OCI-LY7 (cell line): Measurements from ENCODE around the gene SELENOP. TPM values are rescaled to one million over a fixed set of nuclear protein-coding genes. Genes with fewer than 3 reads are reported as not detected.
"Not testable (repeated sequence)": the region's sequence is repeated elsewhere in the genome, so short reads cannot be mapped to it uniquely, and the experiment has no call there.

Source experiments
- BruUV-seq: library from RNA; stranded (reverse); fragments of 400-500 nt; replicated peaks from 2 replicates; lab custom pipeline; 2021; lab: Mats Ljungman, UMichigan
- CTCF ChIA-PET: fragments of 300-600 bp; sonication (Branson Sonifier 250); formaldehyde crosslinking; loops from one replicate; lab custom pipeline; 2022; ENCODE audit warnings: antibody characterized with exemption; ENCODE audit not compliant: unreplicated experiment; lab: Charles Lee
- POLR2A ChIA-PET: fragments of 300-600 bp; sonication (Branson Sonifier 250); formaldehyde crosslinking; loops from one replicate; lab custom pipeline; 2022; ENCODE audit warnings: antibody characterized with exemption; lab: Charles Lee
- DNase-seq: peaks from one replicate; pipeline ENCODE4 v3.0.0-alpha.2; 2015; ENCODE audit warnings: low spot score
- H2AFZ ChIP-seq: fragments of 200-600 bp; sonication (generic), shearing (Covaris generic); 2 replicates; pipeline ENCODE4 v1.6.1; 2014; ENCODE audit warnings: mild to moderate bottlenecking, antibody characterized with exemption, low read length, moderate library complexity
- H3K27ac ChIP-seq: fragments of 200-600 bp; sonication (generic); 2 replicates; pipeline ENCODE4 v1.5.1; 2014; ENCODE audit warnings: mixed run types, low read depth, mild to moderate bottlenecking, moderate library complexity, low read length, inconsistent platforms; ENCODE audit not compliant: poor library complexity, severe bottlenecking
- H3K36me3 ChIP-seq: fragments of 200-600 bp; sonication (generic); 2 replicates; pipeline ENCODE4 v1.6.1; 2014; ENCODE audit warnings: mild to moderate bottlenecking, antibody characterized with exemption, low read length, moderate library complexity, mixed read lengths; ENCODE audit not compliant: insufficient read depth
- H3K4me1 ChIP-seq: fragments of 200-600 bp; sonication (generic); 2 replicates; pipeline ENCODE4 v1.5.1; 2014; ENCODE audit warnings: mild to moderate bottlenecking, low read length; ENCODE audit not compliant: insufficient read depth, poor library complexity, severe bottlenecking
- H3K4me2 ChIP-seq: fragments of 200-600 bp; sonication (generic); 2 replicates; pipeline ENCODE4 v1.6.1; 2014; ENCODE audit warnings: mild to moderate bottlenecking, low read length
- H3K4me3 ChIP-seq: fragments of 200-600 bp; sonication (generic); 2 replicates; pipeline ENCODE4 v1.5.1; 2014; ENCODE audit warnings: mild to moderate bottlenecking, low read depth, low read length; ENCODE audit not compliant: poor library complexity, severe bottlenecking
- H3K79me2 ChIP-seq: fragments of 200-600 bp; sonication (generic); 2 replicates; pipeline ENCODE4 v1.6.1; 2016; ENCODE audit warnings: low read depth, mild to moderate bottlenecking, low read length, moderate library complexity, mixed read lengths; ENCODE audit not compliant: insufficient read depth
- H3K9me2 ChIP-seq: fragments of 200-600 bp; sonication (generic); 2 replicates; pipeline ENCODE4 v1.6.1; 2016; ENCODE audit warnings: mild to moderate bottlenecking, low read length, mixed read lengths; ENCODE audit not compliant: insufficient read depth
- H3K9me3 ChIP-seq: fragments of 200-600 bp; sonication (generic); 2 replicates; pipeline ENCODE4 v1.6.1; 2014; ENCODE audit warnings: mild to moderate bottlenecking, mixed run types, low read length, mixed read lengths
- H4K20me1 ChIP-seq: fragments of 200-600 bp; sonication (generic); 2 replicates; pipeline ENCODE4 v1.6.1; 2014; ENCODE audit warnings: mild to moderate bottlenecking, antibody characterized with exemption, low read length, moderate library complexity, mixed read lengths; ENCODE audit not compliant: insufficient read depth
- EZH2phosphoT487 ChIP-seq: fragments of 200-600 bp; sonication (generic); IDR thresholded peaks from 2 replicates; pipeline ENCODE4 v1.6.1; 2018; ENCODE audit warnings: low read depth, borderline replicate concordance, mild to moderate bottlenecking, mixed run types, antibody characterized with exemption, low read length, moderate library complexity, mixed read lengths
- intact Hi-C: fragments of 100-400 bp; cut with micrococcal nuclease; formaldehyde crosslinking; loops from one replicate; pipeline ENCODE4 v1.10.0; 2022; ENCODE audit not compliant: unreplicated experiment
- total RNA-seq, 2 experiments: library from RNA; depleted of rRNA in 1 of 2; stranded (reverse); fragments of >200 nt in 1 of 2; shearing (Covaris generic) in 1 of 2; gene quantifications; 2 replicates each; pipeline ENCODE4 v1.2.3, GENCODE V29; 2014 to 2022
- TF ChIP-seq, protein P1 (sequence below): fragments of 200-600 bp; sonication (generic); conservative IDR thresholded peaks from 2 replicates; pipeline ENCODE4 v1.5.1; 2014; ENCODE audit warnings: mild to moderate bottlenecking, antibody characterized with exemption, low read length, moderate library complexity, mixed read lengths

The SELENOP gene
- total RNA-seq, 2 experiments from 2014 or later, result not detected

DNA sequence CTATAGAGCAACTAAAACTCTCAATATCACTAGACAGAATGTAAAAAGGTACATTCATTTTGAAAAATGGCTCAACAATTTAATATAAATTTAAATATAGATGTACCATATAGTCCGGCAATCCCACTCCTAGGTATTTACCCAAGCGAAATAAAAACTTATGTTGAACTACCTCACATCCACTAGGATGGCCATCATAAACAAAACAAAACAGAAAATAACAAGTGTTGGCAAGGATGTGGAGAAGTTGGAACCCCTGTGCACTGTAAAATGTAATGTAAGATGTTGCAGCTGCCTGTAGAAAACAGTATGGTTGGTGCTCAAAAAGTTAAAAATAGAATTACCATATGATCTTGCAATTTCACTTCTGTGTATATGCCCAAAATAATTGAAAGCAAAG is 36.9 kb upstream of the SELENOP start:
- Histone ChIP-seq H4K20me1 (no peaks in the 10 kb centered on the region), H3K79me2 (no peaks in the 10 kb centered on the region), H3K9me3 (no peaks in the 10 kb centered on the region), H3K9me2 (no peaks in the 10 kb centered on the region), H2AFZ (no peak overlapping the region), H3K4me3 (no peak overlapping the region), H3K36me3 (no peaks in the 10 kb centered on the region), H3K4me2 (no peak overlapping the region), H3K27ac (no peak overlapping the region), H3K4me1 (no peaks in the 10 kb centered on the region)
- BruUV-seq, result no TSS peak
- ChIA-PET CTCF (no interaction called here), POLR2A (interaction anchor here (1.0 kb wide), 1 partner anchor 12 kb away, joined by 3 read pairs; no protein-coding TSS in a partner anchor)
- TF ChIP-seq, protein P1, sequence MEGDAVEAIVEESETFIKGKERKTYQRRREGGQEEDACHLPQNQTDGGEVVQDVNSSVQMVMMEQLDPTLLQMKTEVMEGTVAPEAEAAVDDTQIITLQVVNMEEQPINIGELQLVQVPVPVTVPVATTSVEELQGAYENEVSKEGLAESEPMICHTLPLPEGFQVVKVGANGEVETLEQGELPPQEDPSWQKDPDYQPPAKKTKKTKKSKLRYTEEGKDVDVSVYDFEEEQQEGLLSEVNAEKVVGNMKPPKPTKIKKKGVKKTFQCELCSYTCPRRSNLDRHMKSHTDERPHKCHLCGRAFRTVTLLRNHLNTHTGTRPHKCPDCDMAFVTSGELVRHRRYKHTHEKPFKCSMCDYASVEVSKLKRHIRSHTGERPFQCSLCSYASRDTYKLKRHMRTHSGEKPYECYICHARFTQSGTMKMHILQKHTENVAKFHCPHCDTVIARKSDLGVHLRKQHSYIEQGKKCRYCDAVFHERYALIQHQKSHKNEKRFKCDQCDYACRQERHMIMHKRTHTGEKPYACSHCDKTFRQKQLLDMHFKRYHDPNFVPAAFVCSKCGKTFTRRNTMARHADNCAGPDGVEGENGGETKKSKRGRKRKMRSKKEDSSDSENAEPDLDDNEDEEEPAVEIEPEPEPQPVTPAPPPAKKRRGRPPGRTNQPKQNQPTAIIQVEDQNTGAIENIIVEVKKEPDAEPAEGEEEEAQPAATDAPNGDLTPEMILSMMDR, result no peak
- no peak for TF ChIP-seq EZH2phosphoT487
- intact Hi-C loops, result no loop called here
- no peak for DNase-seq

DNA sequence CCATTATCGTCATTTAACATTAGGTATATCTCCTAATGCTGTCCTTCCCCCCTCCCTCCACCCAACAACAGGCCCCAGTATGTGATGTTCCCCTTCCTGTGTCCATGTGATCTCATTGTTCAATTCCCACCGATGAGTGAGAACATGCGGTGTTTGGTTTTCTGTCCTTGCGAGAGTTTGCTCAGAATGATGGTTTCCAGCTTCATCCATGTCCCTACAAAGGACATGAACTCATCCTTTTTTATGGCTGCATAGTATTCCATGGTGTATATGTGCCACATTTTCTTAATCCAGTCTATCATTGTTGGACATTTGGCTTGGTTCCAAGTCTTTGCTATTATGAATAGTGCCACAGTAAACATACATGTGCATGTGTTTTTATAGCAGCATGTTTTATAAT is 32.7 kb upstream of the SELENOP start:
- DNase-seq, H3K4me1 ChIP-seq, POLR2A ChIA-PET, H3K27ac ChIP-seq, H3K4me2 ChIP-seq, H2AFZ ChIP-seq, H3K4me3 ChIP-seq, BruUV-seq, H3K9me3 ChIP-seq, intact Hi-C loops, H3K36me3 ChIP-seq, H3K9me2 ChIP-seq, H4K20me1 ChIP-seq, CTCF ChIA-PET, H3K79me2 ChIP-seq: not testable (repeated sequence)

DNA sequence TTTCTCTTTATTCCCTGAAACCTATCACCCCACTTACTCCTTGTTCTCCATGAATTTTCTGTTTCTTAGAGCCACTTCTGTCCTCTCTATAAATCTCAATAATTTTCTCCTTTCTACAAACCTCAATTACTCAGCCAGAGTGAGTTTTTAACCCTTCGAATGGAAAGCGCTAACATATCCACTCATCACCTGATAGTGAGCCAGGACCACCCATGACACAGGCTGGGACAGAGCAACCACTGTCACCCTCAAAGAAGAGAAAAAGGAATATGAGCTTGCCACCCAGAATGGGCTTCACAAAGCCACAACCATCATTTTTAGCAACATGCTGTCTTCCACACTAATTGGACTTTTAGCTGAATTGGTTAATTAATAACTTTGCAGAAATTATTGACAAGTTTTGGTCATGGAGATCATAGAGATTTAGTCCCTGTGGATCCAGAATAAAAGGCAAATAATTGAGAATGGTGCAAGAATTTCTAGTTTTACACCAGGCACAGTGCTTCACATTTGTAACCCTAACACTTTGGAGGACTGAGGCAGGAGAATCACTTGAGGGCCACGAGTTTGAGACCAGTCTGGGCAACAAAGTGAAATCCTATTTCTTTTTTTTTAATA is 32.1 kb upstream of the SELENOP start:
- CTCF ChIA-PET, result no interaction called here
- Histone ChIP-seq H2AFZ (no peak overlapping the region), H4K20me1 (no peaks in the 10 kb centered on the region), H3K27ac (no peak overlapping the region), H3K9me2 (no peaks in the 10 kb centered on the region), H3K4me3 (no peak overlapping the region), H3K4me2 (no peak overlapping the region), H3K9me3 (no peaks in the 10 kb centered on the region), H3K79me2 (no peaks in the 10 kb centered on the region), H3K36me3 (no peaks in the 10 kb centered on the region), H3K4me1 (no peaks in the 10 kb centered on the region)
- no TSS peak for BruUV-seq
- TF ChIP-seq EZH2phosphoT487, result no peak
- TF ChIP-seq, protein P1, result no peak
- intact Hi-C loops, result no loop called here
- POLR2A ChIA-PET, result no interaction called here
- DNase-seq, result no peak
